ENCODE results near the gene TNIK.
A peak's percentile ranks its signal among the peaks of the same experiment; 100 is the strongest.

Gene TNIK

DNA sequence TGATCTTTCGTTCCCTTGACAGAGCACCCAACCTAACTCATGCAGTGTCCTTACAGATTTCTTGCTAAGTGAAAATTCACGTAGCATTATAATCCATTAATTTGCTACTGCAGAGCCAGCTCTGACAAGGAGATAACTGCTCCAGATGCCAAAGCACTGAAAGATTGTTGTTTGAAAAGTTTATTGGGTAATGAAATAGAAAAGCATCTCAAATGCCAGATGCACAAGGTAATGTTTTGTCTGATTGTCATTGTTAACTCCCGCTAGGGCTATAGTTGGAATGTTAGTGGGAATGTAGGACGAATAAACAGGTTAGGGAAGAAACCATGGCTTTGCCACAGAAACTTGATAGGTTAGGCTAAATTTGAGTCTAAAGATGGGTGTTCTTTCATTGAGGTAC is 413.4 kb downstream of the TNIK start:
- Histone ChIP-seq H3K14ac (ENCODE audit: low read length in 2 of 2) (no peak overlapping the region), H2BK5ac (ENCODE audit: low read depth, low read length, poor library complexity, severe bottlenecking) (no peak overlapping the region), H3K27ac (ENCODE audit: low read length, poor library complexity, severe bottlenecking) (peak overlapping the region; percentile 36), H2AK5ac (ENCODE audit: low read length, severe bottlenecking) (peak overlapping the region; percentile 15), H4K8ac (ENCODE audit: low read length) (no peak overlapping the region), H2BK120ac (ENCODE audit: low read depth, low read length) (no peak overlapping the region), H2BK12ac (ENCODE audit: low read length in 2 of 2) (no peak overlapping the region), H2AFZ (ENCODE audit: low read depth, low read length) (no peak overlapping the region), H3K79me1 (replicated peaks; ENCODE audit: low read length, poor library complexity, severe bottlenecking) (no peaks in the 10 kb centered on the region), H3K4me3 (ENCODE audit: insufficient read depth in 1 of 2, low read depth in 1 of 2, low read length in 2 of 2) (no peak overlapping the region), H3K4me1 (ENCODE audit: control insufficient read depth, insufficient read depth, low read depth, low read length) (peaks cover 5% of the 10 kb centered on the region), H3K4ac (ENCODE audit: low read depth in 1 of 2, low read length in 2 of 2) (no peak overlapping the region), H3K4me2 (ENCODE audit: low read length, poor library complexity, severe bottlenecking) (no peak overlapping the region), H3K9me3 (ENCODE audit: control insufficient read depth, low read length) (no peaks in the 10 kb centered on the region), H3K9ac (ENCODE audit: low read length) (no peak overlapping the region), H4K91ac (ENCODE audit: low read length) (no peak overlapping the region), H3K36me3 (ENCODE audit: control insufficient read depth in 1 of 2, insufficient read depth in 2 of 2, low read depth in 1 of 2, low read length in 2 of 2) (no peaks in the 10 kb centered on the region), H2BK15ac (ENCODE audit: low read depth, poor library complexity, severe bottlenecking) (no peak overlapping the region), H3K23ac (ENCODE audit: low read length in 2 of 2) (no peak overlapping the region), H3K27me3 (ENCODE audit: control insufficient read depth in 1 of 2, insufficient read depth in 1 of 2, low read length in 2 of 2) (no peaks in the 10 kb centered on the region), H3K18ac (ENCODE audit: low read depth in 1 of 2, low read length in 2 of 2) (no peak overlapping the region)
- no peak for DNase-seq
- 100% methylated on average over 3 of the region's 4 CpGs for WGBS

DNA sequence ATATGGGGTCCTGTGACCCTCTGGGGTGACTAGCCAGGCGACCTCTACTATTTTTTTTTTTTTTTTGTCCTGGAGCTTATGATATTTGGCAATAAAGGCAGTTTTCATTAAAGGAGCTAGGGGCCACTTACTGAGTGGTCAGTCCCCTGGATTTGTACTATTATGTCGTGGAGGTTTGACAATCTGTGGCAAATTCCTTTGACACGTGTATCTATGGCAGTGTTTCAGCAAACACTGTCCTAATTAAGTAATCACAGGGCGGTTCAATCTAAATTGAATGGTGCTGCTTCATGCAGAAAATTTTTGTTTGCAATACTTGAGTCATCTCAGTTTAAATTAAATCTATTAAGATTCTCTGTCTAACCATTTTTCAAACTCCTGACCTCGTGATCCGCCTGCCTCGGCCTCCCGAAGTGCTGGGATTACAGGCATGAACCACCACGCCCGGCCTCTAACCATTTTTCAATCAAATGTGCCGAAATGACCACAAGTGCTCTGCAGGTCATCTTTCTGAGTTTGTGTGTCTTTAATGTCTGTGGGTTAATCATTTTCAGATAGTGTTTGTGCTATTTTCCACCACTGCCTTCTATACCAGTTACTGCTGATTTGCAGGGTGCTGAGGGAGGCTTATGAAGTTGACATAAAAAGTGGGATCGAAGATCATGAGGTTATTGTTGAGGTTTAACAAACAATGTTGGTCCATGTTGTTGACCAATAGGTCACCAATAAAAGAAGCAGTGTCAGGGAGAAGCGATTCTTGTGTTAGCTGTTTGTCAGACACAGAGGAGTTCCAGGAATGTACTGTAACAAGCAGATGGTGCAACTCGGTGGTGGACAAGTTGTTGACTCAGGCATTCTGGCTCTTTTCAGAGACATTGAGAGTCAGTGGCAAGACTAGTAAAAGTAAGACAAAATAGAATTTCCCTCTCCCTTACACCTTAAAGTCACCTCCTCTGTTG is 415.1 kb downstream of the TNIK start:
- 77% methylated on average over 12 of the region's 14 CpGs for WGBS
- Histone ChIP-seq H3K18ac (ENCODE audit: low read depth in 1 of 2, low read length in 2 of 2) (no peak overlapping the region), H3K9me3 (ENCODE audit: control insufficient read depth, low read length) (no peaks in the 10 kb centered on the region), H3K27ac (ENCODE audit: low read length, poor library complexity, severe bottlenecking) (peak overlapping the region; percentile 98), H3K4me1 (ENCODE audit: control insufficient read depth, insufficient read depth, low read depth, low read length) (peaks cover 5% of the 10 kb centered on the region), H3K36me3 (ENCODE audit: control insufficient read depth in 1 of 2, insufficient read depth in 2 of 2, low read depth in 1 of 2, low read length in 2 of 2) (no peaks in the 10 kb centered on the region), H3K9ac (ENCODE audit: low read length) (no peak overlapping the region), H3K79me1 (replicated peaks; ENCODE audit: low read length, poor library complexity, severe bottlenecking) (no peaks in the 10 kb centered on the region), H2AFZ (ENCODE audit: low read depth, low read length) (no peak overlapping the region), H3K4ac (ENCODE audit: low read depth in 1 of 2, low read length in 2 of 2) (no peak overlapping the region), H2BK12ac (ENCODE audit: low read length in 2 of 2) (no peak overlapping the region), H2BK5ac (ENCODE audit: low read depth, low read length, poor library complexity, severe bottlenecking) (peak overlapping the region; percentile 93), H3K27me3 (ENCODE audit: control insufficient read depth in 1 of 2, insufficient read depth in 1 of 2, low read length in 2 of 2) (no peaks in the 10 kb centered on the region), H4K8ac (ENCODE audit: low read length) (no peak overlapping the region), H4K91ac (ENCODE audit: low read length) (no peak overlapping the region), H2BK15ac (ENCODE audit: low read depth, poor library complexity, severe bottlenecking) (no peak overlapping the region), H3K4me2 (ENCODE audit: low read length, poor library complexity, severe bottlenecking) (no peak overlapping the region), H3K4me3 (ENCODE audit: insufficient read depth in 1 of 2, low read depth in 1 of 2, low read length in 2 of 2) (peak overlapping the region in 1 of 2 experiments; percentile 3), H2BK120ac (ENCODE audit: low read depth, low read length) (no peak overlapping the region), H3K14ac (ENCODE audit: low read length in 2 of 2) (no peak overlapping the region), H2AK5ac (ENCODE audit: low read length, severe bottlenecking) (peak overlapping the region; percentile 88), H3K23ac (ENCODE audit: low read length in 2 of 2) (no peak overlapping the region)
- peak; percentile 90 for DNase-seq

DNA sequence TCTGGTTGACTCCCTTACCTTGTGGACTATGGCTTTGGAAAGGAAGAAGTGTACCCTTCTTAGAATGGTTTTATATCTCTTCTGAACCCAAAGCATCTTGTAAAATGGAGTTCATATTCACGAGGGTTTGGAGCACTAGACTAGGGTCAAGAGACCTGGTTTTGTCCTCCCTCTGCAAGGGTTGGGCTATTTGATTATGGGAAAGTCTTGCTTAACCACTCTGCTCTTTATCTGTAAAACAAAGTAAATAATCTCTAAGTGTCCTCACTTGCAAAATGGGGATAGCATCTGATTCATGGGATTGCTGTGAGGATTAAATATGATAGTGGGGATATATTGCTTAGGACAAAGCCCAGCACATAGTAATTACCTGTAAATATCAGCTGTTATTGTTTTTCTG is 415.8 kb downstream of the TNIK start:
- H4K91ac ChIP-seq (ENCODE audit: low read length) = no peak overlapping the region
- H3K79me1 ChIP-seq (replicated peaks; ENCODE audit: low read length, poor library complexity, severe bottlenecking) = no peaks in the 10 kb centered on the region
- H3K4me1 ChIP-seq (ENCODE audit: control insufficient read depth, insufficient read depth, low read depth, low read length) = peaks cover 6% of the 10 kb centered on the region
- H3K14ac ChIP-seq (ENCODE audit: low read length in 2 of 2) = no peak overlapping the region
- no peak overlapping the region for H3K9ac ChIP-seq (ENCODE audit: low read length)
- DNase-seq = no peak
- no peak overlapping the region for H3K4ac ChIP-seq (ENCODE audit: low read depth in 1 of 2, low read length in 2 of 2)
- H3K18ac ChIP-seq (ENCODE audit: low read depth in 1 of 2, low read length in 2 of 2) = no peak overlapping the region
- no peak overlapping the region for H2BK120ac ChIP-seq (ENCODE audit: low read depth, low read length)
- peak overlapping the region; percentile 98 for H3K27ac ChIP-seq (ENCODE audit: low read length, poor library complexity, severe bottlenecking)
- no peaks in the 10 kb centered on the region for H3K9me3 ChIP-seq (ENCODE audit: control insufficient read depth, low read length)
- H3K23ac ChIP-seq (ENCODE audit: low read length in 2 of 2) = no peak overlapping the region
- no peak overlapping the region for H2AFZ ChIP-seq (ENCODE audit: low read depth, low read length)
- H2BK12ac ChIP-seq (ENCODE audit: low read length in 2 of 2) = no peak overlapping the region
- H3K4me2 ChIP-seq (ENCODE audit: low read length, poor library complexity, severe bottlenecking) = no peak overlapping the region
- H3K36me3 ChIP-seq (ENCODE audit: control insufficient read depth in 1 of 2, insufficient read depth in 2 of 2, low read depth in 1 of 2, low read length in 2 of 2) = no peaks in the 10 kb centered on the region
- no peak overlapping the region for H2BK15ac ChIP-seq (ENCODE audit: low read depth, poor library complexity, severe bottlenecking)
- H3K27me3 ChIP-seq (ENCODE audit: control insufficient read depth in 1 of 2, insufficient read depth in 1 of 2, low read length in 2 of 2) = no peaks in the 10 kb centered on the region
- no peak overlapping the region for H2BK5ac ChIP-seq (ENCODE audit: low read depth, low read length, poor library complexity, severe bottlenecking)
- no CpG with 5 or more reads among the region's 1 CpG for WGBS
- no peak overlapping the region for H3K4me3 ChIP-seq (ENCODE audit: insufficient read depth in 1 of 2, low read depth in 1 of 2, low read length in 2 of 2)
- H2AK5ac ChIP-seq (ENCODE audit: low read length, severe bottlenecking) = peak overlapping the region; percentile 99
- no peak overlapping the region for H4K8ac ChIP-seq (ENCODE audit: low read length)

DNA sequence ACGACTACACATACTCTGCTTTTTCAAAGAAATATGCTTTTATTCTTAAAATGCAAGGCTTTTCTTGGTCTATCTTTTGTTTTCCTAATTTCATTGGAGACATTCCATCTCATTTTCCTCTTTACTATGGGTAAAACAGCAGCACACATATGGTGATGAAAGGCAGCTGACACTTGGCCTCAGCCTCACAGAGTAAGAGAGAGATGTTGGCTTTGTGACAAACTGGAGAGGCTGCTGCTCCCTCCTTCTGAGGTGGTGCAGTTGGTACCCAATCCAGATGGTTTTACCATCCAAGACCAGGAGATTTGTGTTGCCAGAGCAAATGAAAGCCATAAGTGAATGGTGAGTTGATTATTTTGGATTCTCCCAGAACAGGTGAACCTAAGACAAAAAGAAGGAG is 420.5 kb downstream of the TNIK start:
- H3K27ac ChIP-seq (ENCODE audit: low read length, poor library complexity, severe bottlenecking) = no peak overlapping the region

More for the DNA sequence above, 420.5 kb downstream of the TNIK start:
- H2BK120ac ChIP-seq (ENCODE audit: low read depth, low read length) = no peak overlapping the region
- DNase-seq = no peak
- no peak overlapping the region for H3K4me3 ChIP-seq (ENCODE audit: insufficient read depth in 1 of 2, low read depth in 1 of 2, low read length in 2 of 2)
- no peak overlapping the region for H3K4me2 ChIP-seq (ENCODE audit: low read length, poor library complexity, severe bottlenecking)
- no peak overlapping the region for H2BK5ac ChIP-seq (ENCODE audit: low read depth, low read length, poor library complexity, severe bottlenecking)
- no peak overlapping the region for H4K91ac ChIP-seq (ENCODE audit: low read length)
- H3K36me3 ChIP-seq (ENCODE audit: control insufficient read depth in 1 of 2, insufficient read depth in 2 of 2, low read depth in 1 of 2, low read length in 2 of 2) = no peaks in the 10 kb centered on the region
- no peak overlapping the region for H3K9ac ChIP-seq (ENCODE audit: low read length)
- H3K18ac ChIP-seq (ENCODE audit: low read depth in 1 of 2, low read length in 2 of 2) = no peak overlapping the region
- H3K23ac ChIP-seq (ENCODE audit: low read length in 2 of 2) = no peak overlapping the region
- H4K8ac ChIP-seq (ENCODE audit: low read length) = peak overlapping the region; percentile 55
- H2BK12ac ChIP-seq (ENCODE audit: low read length in 2 of 2) = no peak overlapping the region
- no peak overlapping the region for H2AFZ ChIP-seq (ENCODE audit: low read depth, low read length)
- no peak overlapping the region for H3K14ac ChIP-seq (ENCODE audit: low read length in 2 of 2)
- no peaks in the 10 kb centered on the region for H3K9me3 ChIP-seq (ENCODE audit: control insufficient read depth, low read length)
- no CpG with 5 or more reads among the region's 1 CpG for WGBS
- peaks cover 3% of the 10 kb centered on the region for H3K4me1 ChIP-seq (ENCODE audit: control insufficient read depth, insufficient read depth, low read depth, low read length)
- H3K79me1 ChIP-seq (replicated peaks; ENCODE audit: low read length, poor library complexity, severe bottlenecking) = no peaks in the 10 kb centered on the region
- no peak overlapping the region for H3K4ac ChIP-seq (ENCODE audit: low read depth in 1 of 2, low read length in 2 of 2)
- H3K27me3 ChIP-seq (ENCODE audit: control insufficient read depth in 1 of 2, insufficient read depth in 1 of 2, low read length in 2 of 2) = no peaks in the 10 kb centered on the region
- H2AK5ac ChIP-seq (ENCODE audit: low read length, severe bottlenecking) = peak overlapping the region; percentile 94
- no peak overlapping the region for H2BK15ac ChIP-seq (ENCODE audit: low read depth, poor library complexity, severe bottlenecking)
